Peyer's patch (tissue), 4 donors: ENCODE results near the gene ARL17B.

ENCODE experiments used
- POLR2A ChIP-seq, 2 donors: fragments of 450-650 bp; IDR thresholded peaks; one replicate each; pipeline ENCODE4 v1.5.1; 2017; ENCODE audit warnings: antibody characterized with exemption in 2 of 2, mild to moderate bottlenecking in 2 of 2, moderate library complexity in 2 of 2
- TF ChIP-seq, protein P1 (sequence below), 6 experiments: fragments of 450-650 bp in 4 of 6; fragments of 200-600 bp in 2 of 6; sonication (generic) in 1 of 6; IDR thresholded peaks; one replicate each; pipeline ENCODE4 v1.5.1; 2017 to 2019; ENCODE audit warnings: antibody characterized with exemption in 6 of 6, mild to moderate bottlenecking in 3 of 6, moderate library complexity in 1 of 6

DNA sequence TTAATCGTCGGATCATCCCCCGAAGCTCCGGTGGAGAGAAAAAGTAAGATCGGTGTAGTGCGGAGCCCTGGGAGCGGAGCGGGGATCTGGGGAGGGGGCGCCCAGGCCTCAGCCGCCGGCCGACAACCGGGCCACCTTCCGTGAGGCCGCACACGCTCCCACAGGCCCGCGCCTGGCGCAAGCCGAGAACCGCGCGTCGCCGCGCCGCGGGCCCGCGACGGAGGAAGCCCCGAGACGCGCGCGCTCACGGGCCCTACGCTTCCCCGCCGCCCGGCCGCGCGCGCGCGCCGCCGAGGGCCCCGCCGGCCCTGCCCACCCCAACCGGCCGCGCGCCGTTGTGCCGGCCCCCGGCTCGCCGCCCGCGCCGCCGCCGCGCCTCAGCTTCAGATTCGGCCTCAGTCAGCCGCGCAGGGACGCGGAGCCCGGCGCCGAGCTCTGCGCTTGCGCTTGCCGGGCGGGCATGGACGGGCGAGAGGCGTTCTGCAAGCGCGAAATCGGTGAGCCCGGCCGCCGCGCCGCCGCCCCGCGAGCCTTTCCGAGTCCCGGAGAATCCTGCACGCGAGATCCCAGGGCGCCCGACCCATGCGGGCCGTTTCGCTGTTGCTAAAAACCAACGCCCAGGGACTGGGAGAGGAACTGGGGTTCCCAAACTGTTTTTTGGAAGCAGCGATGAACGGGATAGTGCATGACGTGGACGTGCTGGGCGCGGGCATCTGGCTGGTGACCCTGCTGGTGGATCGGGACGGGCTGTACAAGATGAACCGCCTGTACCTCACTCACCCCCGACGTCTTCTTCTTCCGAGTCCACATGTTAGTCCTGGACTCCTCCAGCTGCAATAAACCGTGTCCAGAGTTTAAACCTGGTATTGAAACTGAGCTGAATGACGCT lies 94.7 kb downstream of the ARL17B start:
- TF ChIP-seq, protein P1, sequence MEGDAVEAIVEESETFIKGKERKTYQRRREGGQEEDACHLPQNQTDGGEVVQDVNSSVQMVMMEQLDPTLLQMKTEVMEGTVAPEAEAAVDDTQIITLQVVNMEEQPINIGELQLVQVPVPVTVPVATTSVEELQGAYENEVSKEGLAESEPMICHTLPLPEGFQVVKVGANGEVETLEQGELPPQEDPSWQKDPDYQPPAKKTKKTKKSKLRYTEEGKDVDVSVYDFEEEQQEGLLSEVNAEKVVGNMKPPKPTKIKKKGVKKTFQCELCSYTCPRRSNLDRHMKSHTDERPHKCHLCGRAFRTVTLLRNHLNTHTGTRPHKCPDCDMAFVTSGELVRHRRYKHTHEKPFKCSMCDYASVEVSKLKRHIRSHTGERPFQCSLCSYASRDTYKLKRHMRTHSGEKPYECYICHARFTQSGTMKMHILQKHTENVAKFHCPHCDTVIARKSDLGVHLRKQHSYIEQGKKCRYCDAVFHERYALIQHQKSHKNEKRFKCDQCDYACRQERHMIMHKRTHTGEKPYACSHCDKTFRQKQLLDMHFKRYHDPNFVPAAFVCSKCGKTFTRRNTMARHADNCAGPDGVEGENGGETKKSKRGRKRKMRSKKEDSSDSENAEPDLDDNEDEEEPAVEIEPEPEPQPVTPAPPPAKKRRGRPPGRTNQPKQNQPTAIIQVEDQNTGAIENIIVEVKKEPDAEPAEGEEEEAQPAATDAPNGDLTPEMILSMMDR (IDR thresholded peaks at IDR 0.05), result peak in 1 of 6 experiments; percentile 20
- peak in 1 of 2 donors; percentile 39 for TF ChIP-seq POLR2A (IDR thresholded peaks at IDR 0.05)
